ENCODE results near the gene SGCA. TPM values are rescaled to one million over a fixed set of nuclear protein-coding genes. Genes with fewer than 3 reads are reported as not detected.

Gene SGCA
- total RNA-seq, 1 donor from 2014 or later = not detected

- H2AFZ ChIP-seq (replicated peaks) = no peak overlapping the region
Measured at GRCh38 chr17:50149417-50150353, 16.1 kb upstream of the SGCA start.

GRCh38 chr17:50150354-50151040 is 15.3 kb upstream of the SGCA start, which contains the start of gene PPP1R9B:
TSS of gene PPP1R9B (minus strand) at chr17:50150677. CDS start at chr17:50150513, 164 bp downstream.
- DNase-seq (ENCODE audit: low spot score) = no peak
- no peaks in the 10 kb centered on the region for H3K9me3 ChIP-seq (ENCODE audit: low read depth)
- H3K4me2 ChIP-seq = peak within 1 kb of the TSS; percentile 96
- peak within 1 kb of the TSS; percentile 17 for H3K9ac ChIP-seq
- peaks cover 37% of the 10 kb centered on the region for H3K4me1 ChIP-seq
- H3K4me3 Mint-ChIP-seq = peak within 1 kb of the TSS; percentile 94
- H3K36me3 ChIP-seq = no peaks in the 10 kb centered on the region
- peaks cover 48% of the 10 kb centered on the region for H3K79me2 ChIP-seq (ENCODE audit: low read depth)
- peaks cover 3% of the 10 kb centered on the region for H3K36me3 Mint-ChIP-seq
- H3K27ac ChIP-seq = no peak within 1 kb of the TSS
- H3K9me3 Mint-ChIP-seq = no peaks in the 10 kb centered on the region
- H3K27me3 ChIP-seq = peaks cover 13% of the 10 kb centered on the region
- no peak within 1 kb of the TSS for H2AFZ ChIP-seq (replicated peaks)
- peaks cover 50% of the 10 kb centered on the region for H4K20me1 ChIP-seq (ENCODE audit: low read depth)
- peaks cover 48% of the 10 kb centered on the region for H3K4me1 Mint-ChIP-seq
- peaks cover 29% of the 10 kb centered on the region for H3F3A ChIP-seq (ENCODE audit: low read depth)
- peaks cover 6% of the 10 kb centered on the region for H3K27me3 Mint-ChIP-seq (ENCODE audit: insufficient read depth, low read depth)
- peak within 1 kb of the TSS; percentile 66 for H3K27ac Mint-ChIP-seq
- peak within 1 kb of the TSS; percentile 78 for H3K4me3 ChIP-seq
- TF ChIP-seq CTCF (IDR thresholded peaks at IDR 0.05) (no peak), EZH2 (IDR thresholded peaks at IDR 0.05) (peak; percentile 2)

More at GRCh38 chr17:50149417-50150353, 16.1 kb upstream of the SGCA start:
- H4K20me1 ChIP-seq (ENCODE audit: low read depth) = peaks cover 55% of the 10 kb centered on the region
- peak; percentile 18 for TF ChIP-seq EZH2phosphoT487 (IDR thresholded peaks at IDR 0.05)
- peak; percentile 57 for TF ChIP-seq EZH2 (IDR thresholded peaks at IDR 0.05)
- peak; percentile 14 for TF ChIP-seq CTCF (IDR thresholded peaks at IDR 0.05)
- peaks cover 29% of the 10 kb centered on the region for H3F3A ChIP-seq (ENCODE audit: low read depth)
- peaks cover 13% of the 10 kb centered on the region for H3K27me3 ChIP-seq
- H3K4me3 ChIP-seq = peak overlapping the region; percentile 78
- Mint-ChIP-seq H3K27me3 (ENCODE audit: insufficient read depth, low read depth) (peaks cover 8% of the 10 kb centered on the region), H3K4me3 (peak overlapping the region; percentile 87), H3K27ac (no peak overlapping the region), H3K4me1 (peaks cover 43% of the 10 kb centered on the region), H3K36me3 (peaks cover 4% of the 10 kb centered on the region), H3K9me3 (no peaks in the 10 kb centered on the region)
- H3K9me3 ChIP-seq (ENCODE audit: low read depth) = no peaks in the 10 kb centered on the region
- H3K4me1 ChIP-seq = peaks cover 37% of the 10 kb centered on the region
- no peak overlapping the region for H3K27ac ChIP-seq
- no peak overlapping the region for H3K9ac ChIP-seq
- DNase-seq (ENCODE audit: low spot score) = peak; percentile 87
- no peaks in the 10 kb centered on the region for H3K36me3 ChIP-seq
- H3K79me2 ChIP-seq (ENCODE audit: low read depth) = peaks cover 48% of the 10 kb centered on the region
- peak overlapping the region; percentile 96 for H3K4me2 ChIP-seq

GRCh38 chr17:50151041-50151936 is 14.5 kb upstream of the SGCA start:
- Mint-ChIP-seq H3K4me3 (peak overlapping the region; percentile 94), H3K27ac (peak overlapping the region; percentile 77), H3K27me3 (ENCODE audit: insufficient read depth, low read depth) (peaks cover 2% of the 10 kb centered on the region), H3K36me3 (peaks cover 3% of the 10 kb centered on the region), H3K4me1 (peaks cover 45% of the 10 kb centered on the region), H3K9me3 (no peaks in the 10 kb centered on the region)
- TF ChIP-seq EZH2 (IDR thresholded peaks at IDR 0.05) (no peak), CTCF (IDR thresholded peaks at IDR 0.05) (peak; percentile 70)
- no peak overlapping the region for H2AFZ ChIP-seq (replicated peaks)
- H3K27me3 ChIP-seq = peaks cover 13% of the 10 kb centered on the region
- DNase-seq (ENCODE audit: low spot score) = peak; percentile 97
- H3K79me2 ChIP-seq (ENCODE audit: low read depth) = peaks cover 45% of the 10 kb centered on the region
- H3F3A ChIP-seq (ENCODE audit: low read depth) = peaks cover 29% of the 10 kb centered on the region
- no peak overlapping the region for H3K27ac ChIP-seq
- H3K36me3 ChIP-seq = no peaks in the 10 kb centered on the region
- H4K20me1 ChIP-seq (ENCODE audit: low read depth) = peaks cover 42% of the 10 kb centered on the region
- peak overlapping the region; percentile 96 for H3K4me2 ChIP-seq
- no peak overlapping the region for H3K9ac ChIP-seq
- H3K4me1 ChIP-seq = peaks cover 37% of the 10 kb centered on the region
- H3K9me3 ChIP-seq (ENCODE audit: low read depth) = no peaks in the 10 kb centered on the region
- H3K4me3 ChIP-seq = peak overlapping the region; percentile 78
